ENCODE results near the gene ZCCHC2. TPM values are rescaled to one million over a fixed set of nuclear protein-coding genes. Genes with fewer than 3 reads are reported as not detected.

Gene ZCCHC2
- polyA plus RNA-seq, 2 of the 4 experiments (the other 2 are of a cell fraction), result 7.6 to 12.5 TPM

GRCh38 chr18:62521593-62521992, 1.2 kb upstream of the ZCCHC2 start:
- 60% methylated on average over 2 of the region's 2 CpGs for WGBS (ENCODE audit: missing lambda C conversion rate)
- no peak for ATAC-seq
- no peaks in the 10 kb centered on the region for H3K9me3 ChIP-seq
- ChIA-PET POLR2A (no interaction called here), CTCF (interaction anchor here (0.8 to 1.3 kb wide), 2 partner anchors 96 to 100 kb away, joined by 4 read pairs; no protein-coding TSS in a partner anchor)
- peak overlapping the region; percentile 84 for H3K4me2 ChIP-seq
- H3K27ac ChIP-seq, result peak overlapping the region in 1 of 2 experiments; percentile 99; a peak in 1 of 6 replicates
- peaks cover 11% of the 10 kb centered on the region; the same call in 1 of the 3 replicates for H3K4me1 ChIP-seq
- FAIRE-seq, result no peak
- no peak for TF ChIP-seq MYC (IDR thresholded peaks at IDR 0.05; ENCODE audit: borderline replicate concordance, low read length)
- TF ChIP-seq NPAS2 (CRISPR knock-in tag; IDR thresholded peaks at IDR 0.05; ENCODE audit: borderline replicate concordance), result no peak
- no peak for TF ChIP-seq HES2 (IDR thresholded peaks at IDR 0.05)
- TF ChIP-seq RCOR1 (IDR thresholded peaks at IDR 0.05; ENCODE audit: low read depth, low read length), result no peak
- no peak for TF ChIP-seq MAZ (IDR thresholded peaks at IDR 0.05; ENCODE audit: borderline replicate concordance, low read depth, low read length)
- no peak for TF ChIP-seq CBX2 (IDR thresholded peaks at IDR 0.05; ENCODE audit: borderline replicate concordance, low read depth)
- TF ChIP-seq SREBF2 (IDR thresholded peaks at IDR 0.05), result no peak
- TF ChIP-seq GATA3 (IDR thresholded peaks at IDR 0.05; ENCODE audit: borderline replicate concordance), result no peak
- TF ChIP-seq TP53 (CRISPR knock-in tag; IDR thresholded peaks at IDR 0.05), result no peak
- TF ChIP-seq EHF (CRISPR knock-in tag; IDR thresholded peaks at IDR 0.05), result no peak
- TF ChIP-seq NR3C1 (IDR thresholded peaks at IDR 0.05), result no peak
- no peak for TF ChIP-seq BHLHE40 (IDR thresholded peaks at IDR 0.05; ENCODE audit: low read depth, low read length)
- no peak for TF ChIP-seq BCL3 (IDR thresholded peaks at IDR 0.05)
- no peak for TF ChIP-seq JUN (IDR thresholded peaks at IDR 0.05)
- no peak for TF ChIP-seq HOXB13 (CRISPR knock-in tag; IDR thresholded peaks at IDR 0.05; ENCODE audit: low read depth)
- TF ChIP-seq CHD2 (IDR thresholded peaks at IDR 0.05; ENCODE audit: low read length, partially characterized antibody), result no peak
- TF ChIP-seq PBX3 (IDR thresholded peaks at IDR 0.05), result no peak
- no peak for TF ChIP-seq HMGXB4 (CRISPR knock-in tag; IDR thresholded peaks at IDR 0.05; ENCODE audit: borderline replicate concordance)
- peak overlapping the region; percentile 92 for H3K4me3 ChIP-seq
- DNase-seq (ENCODE audit: low read depth in 1 of 2, low spot score in 1 of 2), result no peak

- POLR2A ChIA-PET, result interaction anchor here (0.6 to 1.9 kb wide), 7 partner anchors 9 to 104 kb away, joined by 3 to 11 read pairs (median 4); no protein-coding TSS in a partner anchor
These were observed 684 bp upstream of the ZCCHC2 start for GRCh38 chr18:62522178-62522503.

More at GRCh38 chr18:62522178-62522503, 684 bp upstream of the ZCCHC2 start:
- Histone ChIP-seq H3K9me3 (no peaks in the 10 kb centered on the region), H3K4me3 (peak overlapping the region; percentile 92), H3K4me2 (peak overlapping the region; percentile 84), H3K27ac (peak overlapping the region; percentile 97 to 99), H3K4me1 (peaks cover 12% of the 10 kb centered on the region; the same call in 2 of the 3 replicates)
- FAIRE-seq (no peak), ATAC-seq (peak; percentile 8 to 31; a peak in 4 of 6 replicates), DNase-seq (ENCODE audit: low read depth in 1 of 2, low spot score in 1 of 2) (no peak)
- no peak for TF ChIP-seq CTCF (IDR thresholded peaks at IDR 0.05)
- no peak for TF ChIP-seq ZC3H11A (IDR thresholded peaks at IDR 0.05)
- TF ChIP-seq ESRRA (IDR thresholded peaks at IDR 0.05; ENCODE audit: borderline replicate concordance, low read length), result no peak
- no peak for TF ChIP-seq TP53 (CRISPR knock-in tag; IDR thresholded peaks at IDR 0.05)
- TF ChIP-seq FOSB (CRISPR knock-in tag; IDR thresholded peaks at IDR 0.05), result no peak
- CTCF ChIA-PET, result interaction anchor here (0.8 to 1.3 kb wide), 3 partner anchors 65 to 101 kb away, joined by 4 to 5 read pairs (median 4); no protein-coding TSS in a partner anchor
- 0% methylated on average over 8 of the region's 32 CpGs for WGBS (ENCODE audit: missing lambda C conversion rate)
